GM06990 (cell line): ENCODE results near the gene C22orf39.

Experiments used
- DNase-seq: peaks from one replicate; pipeline ENCODE4 v3.0.0-alpha.2; 2011; ENCODE audit not compliant: insufficient read length; ENCODE audit errors: extremely low read depth
- H3K27me3 ChIP-seq: replicated peaks from 2 replicates; pipeline ENCODE4 v1.6.0; 2011; ENCODE audit warnings: low read length; ENCODE audit not compliant: control insufficient read depth, insufficient read depth
- H3K36me3 ChIP-seq: 2 replicates; pipeline ENCODE4 v1.5.1; 2011; ENCODE audit warnings: low read length; ENCODE audit not compliant: control insufficient read depth, insufficient read depth
- H3K4me3 ChIP-seq: replicated peaks from 2 replicates; pipeline ENCODE4 v1.5.1; 2011; ENCODE audit warnings: low read depth, mild to moderate bottlenecking, control low read depth, low read length
- TF ChIP-seq, protein P1 (sequence below): IDR thresholded peaks from 2 replicates; pipeline ENCODE4 v1.5.1; 2011; ENCODE audit warnings: low read length, control low read depth, mild to moderate bottlenecking, inconsistent platforms; ENCODE audit not compliant: insufficient read depth, poor library complexity, severe bottlenecking

Gene C22orf39

DNA sequence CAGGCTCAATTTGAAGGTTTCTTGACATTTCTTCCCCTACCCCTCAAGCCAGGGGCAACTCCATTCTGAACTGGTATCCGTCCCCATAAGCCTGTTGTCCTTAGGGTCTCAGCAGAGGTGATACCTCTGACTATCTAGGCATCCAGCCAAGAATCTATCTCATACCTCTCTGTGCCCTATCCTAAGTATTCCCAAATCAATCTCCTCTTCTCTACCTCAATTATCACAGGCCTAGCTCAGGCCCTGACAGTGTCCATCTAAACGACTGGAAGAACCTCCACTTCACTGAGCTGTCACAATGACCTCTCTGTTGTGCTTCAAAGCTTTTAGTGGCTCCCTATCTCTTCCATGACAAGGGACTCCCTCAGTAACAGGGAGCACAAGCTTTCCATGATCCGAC, 42.8 kb downstream of the C22orf39 start:
- TF ChIP-seq, protein P1, sequence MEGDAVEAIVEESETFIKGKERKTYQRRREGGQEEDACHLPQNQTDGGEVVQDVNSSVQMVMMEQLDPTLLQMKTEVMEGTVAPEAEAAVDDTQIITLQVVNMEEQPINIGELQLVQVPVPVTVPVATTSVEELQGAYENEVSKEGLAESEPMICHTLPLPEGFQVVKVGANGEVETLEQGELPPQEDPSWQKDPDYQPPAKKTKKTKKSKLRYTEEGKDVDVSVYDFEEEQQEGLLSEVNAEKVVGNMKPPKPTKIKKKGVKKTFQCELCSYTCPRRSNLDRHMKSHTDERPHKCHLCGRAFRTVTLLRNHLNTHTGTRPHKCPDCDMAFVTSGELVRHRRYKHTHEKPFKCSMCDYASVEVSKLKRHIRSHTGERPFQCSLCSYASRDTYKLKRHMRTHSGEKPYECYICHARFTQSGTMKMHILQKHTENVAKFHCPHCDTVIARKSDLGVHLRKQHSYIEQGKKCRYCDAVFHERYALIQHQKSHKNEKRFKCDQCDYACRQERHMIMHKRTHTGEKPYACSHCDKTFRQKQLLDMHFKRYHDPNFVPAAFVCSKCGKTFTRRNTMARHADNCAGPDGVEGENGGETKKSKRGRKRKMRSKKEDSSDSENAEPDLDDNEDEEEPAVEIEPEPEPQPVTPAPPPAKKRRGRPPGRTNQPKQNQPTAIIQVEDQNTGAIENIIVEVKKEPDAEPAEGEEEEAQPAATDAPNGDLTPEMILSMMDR = no peak
- Histone ChIP-seq H3K27me3 (no peaks in the 10 kb centered on the region), H3K4me3 (no peak overlapping the region), H3K36me3 (peaks cover 17% of the 10 kb centered on the region)
- DNase-seq = no peak

DNA sequence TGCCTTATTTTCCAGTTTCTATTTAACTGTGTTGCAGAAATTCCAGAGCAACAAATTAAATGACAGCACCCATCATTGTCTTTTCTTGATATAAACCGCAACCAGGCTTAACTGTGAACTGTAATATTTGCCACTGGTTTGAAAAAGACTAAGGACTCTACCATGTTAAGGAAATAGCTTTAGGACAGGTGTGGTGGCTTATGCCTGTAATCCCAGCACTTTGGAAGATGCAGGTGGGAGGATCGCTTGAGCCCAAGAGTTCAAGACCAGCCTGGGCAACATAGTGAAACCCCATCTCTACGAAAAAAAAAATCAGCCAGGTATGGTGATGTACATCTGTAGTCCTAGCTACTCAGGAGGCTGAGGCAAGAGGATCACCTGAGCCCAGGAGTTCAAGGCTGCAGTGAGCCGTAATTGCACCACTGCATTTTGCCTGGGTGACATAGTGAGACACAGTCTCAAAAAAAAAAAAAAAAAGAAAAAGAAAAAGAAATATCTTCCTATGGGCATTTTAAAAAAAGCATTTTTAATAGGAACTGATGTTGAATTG, 44.8 kb downstream of the C22orf39 start:
- DNase-seq = no peak
- TF ChIP-seq, protein P1 = no peak
- H3K36me3 ChIP-seq = peaks cover 11% of the 10 kb centered on the region
- H3K27me3 ChIP-seq = no peaks in the 10 kb centered on the region
- H3K4me3 ChIP-seq = no peak overlapping the region

DNA sequence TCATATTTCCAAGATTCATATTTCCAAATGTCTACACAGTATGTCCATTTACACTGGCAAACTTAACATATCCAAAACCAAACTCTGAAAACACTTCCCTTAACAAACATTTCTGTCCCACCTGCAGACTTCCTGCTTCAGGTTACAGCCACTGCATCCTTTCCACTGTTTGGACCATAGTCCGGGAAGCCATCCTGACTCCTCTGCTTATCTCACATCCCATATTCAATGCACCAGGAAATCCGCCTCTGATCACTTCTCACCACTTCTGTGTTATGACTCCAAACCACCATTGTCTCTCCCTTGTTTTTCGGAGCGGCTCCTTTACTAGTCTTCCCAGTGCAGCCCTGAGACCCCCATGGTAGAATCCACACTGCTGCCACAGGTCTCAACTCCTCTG, 46.0 kb downstream of the C22orf39 start:
- Histone ChIP-seq H3K36me3 (peaks cover 19% of the 10 kb centered on the region), H3K4me3 (no peak overlapping the region), H3K27me3 (no peaks in the 10 kb centered on the region)
- no peak for DNase-seq
- TF ChIP-seq, protein P1 = no peak

DNA sequence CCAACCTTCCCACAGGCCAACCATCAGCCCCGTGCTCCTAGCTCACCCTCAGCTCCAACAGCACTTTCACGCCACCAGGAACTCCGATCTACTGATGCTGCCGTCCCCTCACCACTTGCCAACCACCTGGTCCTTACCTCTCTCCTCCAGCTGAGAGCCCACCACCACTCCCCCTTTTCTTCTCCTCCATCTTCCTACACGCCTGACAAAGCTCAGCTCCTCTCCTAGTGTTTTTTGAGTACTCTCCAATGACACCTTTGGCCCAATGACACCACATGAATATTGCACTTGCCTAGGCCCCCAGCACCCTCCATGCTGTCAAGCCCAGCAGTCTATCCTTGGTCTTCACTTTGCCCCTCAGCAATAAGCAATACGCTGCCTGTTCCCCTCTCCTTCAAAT, 46.6 kb downstream of the C22orf39 start:
- Histone ChIP-seq H3K4me3 (no peak overlapping the region), H3K27me3 (no peaks in the 10 kb centered on the region), H3K36me3 (peaks cover 18% of the 10 kb centered on the region)
- DNase-seq = no peak
- TF ChIP-seq, protein P1 = no peak

DNA sequence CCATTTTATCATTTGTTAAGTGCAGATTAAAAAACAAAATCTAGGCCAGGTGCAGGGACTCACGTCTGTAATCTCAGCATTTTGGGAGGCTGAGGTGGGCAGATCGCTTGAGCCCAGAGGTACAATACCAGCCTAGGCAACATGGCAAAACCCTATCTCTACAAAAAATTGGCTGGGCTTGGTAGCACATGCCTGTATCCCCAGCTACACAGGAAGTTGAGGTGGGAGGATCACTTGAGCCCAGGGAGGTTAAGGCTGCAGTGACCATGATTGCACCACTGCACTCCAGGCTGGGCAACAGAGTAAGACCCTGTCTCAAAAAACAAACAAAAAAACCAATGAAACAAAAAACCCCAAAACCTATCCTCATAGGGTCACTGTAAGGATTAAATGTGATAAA, 48.9 kb downstream of the C22orf39 start:
- Histone ChIP-seq H3K27me3 (no peaks in the 10 kb centered on the region), H3K36me3 (peaks cover 22% of the 10 kb centered on the region), H3K4me3 (no peak overlapping the region)
- no peak for DNase-seq
- TF ChIP-seq, protein P1 = no peak

DNA sequence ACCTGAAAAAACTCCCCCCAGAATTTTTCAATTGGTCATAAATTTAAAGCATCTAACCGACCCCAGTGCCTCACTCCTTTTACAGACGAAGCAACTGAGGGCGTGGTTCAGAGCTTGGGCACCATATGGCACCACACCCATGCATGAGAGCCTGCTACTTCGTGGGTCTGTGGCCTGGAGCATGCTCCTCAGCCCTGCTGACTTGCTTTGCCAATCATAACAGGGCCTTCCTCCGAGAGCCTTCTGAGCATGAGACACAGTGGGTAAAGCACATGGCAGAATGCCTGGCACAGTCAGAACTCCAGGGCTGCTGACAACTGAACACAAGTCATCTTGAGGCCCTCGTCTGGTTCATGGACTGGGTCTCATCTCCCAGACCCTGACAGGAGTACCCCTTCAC, 49.3 kb downstream of the C22orf39 start:
- Histone ChIP-seq H3K36me3 (peaks cover 22% of the 10 kb centered on the region), H3K27me3 (no peaks in the 10 kb centered on the region), H3K4me3 (no peak overlapping the region)
- no peak for DNase-seq
- TF ChIP-seq, protein P1 = no peak
